KMS-11 (cell line): Measurements from ENCODE around the gene CDX1.

Source experiments
- H2AFZ ChIP-seq: fragments of 200-600 bp; sonication (generic); 2 replicates; pipeline ENCODE4 v1.6.1; 2016; ENCODE audit warnings: antibody characterized with exemption, mixed run types, low read depth
- H3K27ac ChIP-seq: fragments of 200-600 bp; sonication (generic); 2 replicates; pipeline ENCODE4 v1.6.1; 2016; ENCODE audit warnings: mild to moderate bottlenecking, mixed run types
- H3K27me3 ChIP-seq: fragments of 200-600 bp; sonication (generic); 2 replicates; pipeline ENCODE4 v1.6.1; 2017; ENCODE audit warnings: mild to moderate bottlenecking, low read depth, mixed run types, moderate library complexity; ENCODE audit not compliant: insufficient read depth
- H3K36me3 ChIP-seq: fragments of 200-600 bp; sonication (generic); 2 replicates; pipeline ENCODE4 v1.6.1; 2017; ENCODE audit warnings: mild to moderate bottlenecking, mixed run types; ENCODE audit not compliant: insufficient read depth
- H3K4me1 ChIP-seq: fragments of 200-600 bp; sonication (generic); 2 replicates; pipeline ENCODE4 v1.6.1; 2016; ENCODE audit warnings: mild to moderate bottlenecking, low read depth, mixed run types; ENCODE audit not compliant: poor library complexity, severe bottlenecking
- H3K4me2 ChIP-seq: fragments of 200-600 bp; sonication (generic); 2 replicates; pipeline ENCODE4 v1.7.0; 2016; ENCODE audit warnings: mild to moderate bottlenecking, mixed run types
- H3K4me3 ChIP-seq: fragments of 200-600 bp; sonication (generic); IDR thresholded peaks from 2 replicates; pipeline ENCODE4 v1.6.1; 2017; ENCODE audit warnings: low read depth, low read length, mixed read lengths; ENCODE audit not compliant: insufficient read depth
- H3K79me2 ChIP-seq: fragments of 200-600 bp; sonication (generic); 2 replicates; pipeline ENCODE4 v1.6.1; 2016; ENCODE audit warnings: low read depth, mixed run types; ENCODE audit not compliant: insufficient read depth
- H3K9ac ChIP-seq: fragments of 200-600 bp; sonication (generic); 2 replicates; pipeline ENCODE4 v1.6.1; 2016; ENCODE audit warnings: mild to moderate bottlenecking, mixed run types
- H4K20me1 ChIP-seq: fragments of 200-600 bp; sonication (generic); 2 replicates; pipeline ENCODE4 v1.6.1; 2016; ENCODE audit warnings: mild to moderate bottlenecking, mixed run types; ENCODE audit not compliant: insufficient read depth
- TF ChIP-seq, protein P1 (sequence below): fragments of 200-600 bp; sonication (generic); conservative IDR thresholded peaks from 2 replicates; pipeline ENCODE4 v1.6.1; 2017; ENCODE audit warnings: low read depth, mild to moderate bottlenecking, antibody characterized with exemption, low read length, moderate library complexity, mixed read lengths

The CDX1 gene

DNA sequence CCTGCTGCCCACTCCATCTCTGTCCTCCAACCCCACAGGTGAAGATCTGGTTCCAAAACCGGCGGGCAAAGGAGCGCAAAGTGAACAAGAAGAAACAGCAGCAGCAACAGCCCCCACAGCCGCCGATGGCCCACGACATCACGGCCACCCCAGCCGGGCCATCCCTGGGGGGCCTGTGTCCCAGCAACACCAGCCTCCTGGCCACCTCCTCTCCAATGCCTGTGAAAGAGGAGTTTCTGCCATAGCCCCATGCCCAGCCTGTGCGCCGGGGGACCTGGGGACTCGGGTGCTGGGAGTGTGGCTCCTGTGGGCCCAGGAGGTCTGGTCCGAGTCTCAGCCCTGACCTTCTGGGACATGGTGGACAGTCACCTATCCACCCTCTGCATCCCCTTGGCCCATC lies 16.9 kb downstream of the CDX1 start:
- H3K27me3 ChIP-seq: no peaks in the 10 kb centered on the region
- TF ChIP-seq, protein P1, sequence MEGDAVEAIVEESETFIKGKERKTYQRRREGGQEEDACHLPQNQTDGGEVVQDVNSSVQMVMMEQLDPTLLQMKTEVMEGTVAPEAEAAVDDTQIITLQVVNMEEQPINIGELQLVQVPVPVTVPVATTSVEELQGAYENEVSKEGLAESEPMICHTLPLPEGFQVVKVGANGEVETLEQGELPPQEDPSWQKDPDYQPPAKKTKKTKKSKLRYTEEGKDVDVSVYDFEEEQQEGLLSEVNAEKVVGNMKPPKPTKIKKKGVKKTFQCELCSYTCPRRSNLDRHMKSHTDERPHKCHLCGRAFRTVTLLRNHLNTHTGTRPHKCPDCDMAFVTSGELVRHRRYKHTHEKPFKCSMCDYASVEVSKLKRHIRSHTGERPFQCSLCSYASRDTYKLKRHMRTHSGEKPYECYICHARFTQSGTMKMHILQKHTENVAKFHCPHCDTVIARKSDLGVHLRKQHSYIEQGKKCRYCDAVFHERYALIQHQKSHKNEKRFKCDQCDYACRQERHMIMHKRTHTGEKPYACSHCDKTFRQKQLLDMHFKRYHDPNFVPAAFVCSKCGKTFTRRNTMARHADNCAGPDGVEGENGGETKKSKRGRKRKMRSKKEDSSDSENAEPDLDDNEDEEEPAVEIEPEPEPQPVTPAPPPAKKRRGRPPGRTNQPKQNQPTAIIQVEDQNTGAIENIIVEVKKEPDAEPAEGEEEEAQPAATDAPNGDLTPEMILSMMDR: no peak
- no peak overlapping the region for H3K4me2 ChIP-seq

GRCh38 chr5:150184006-150184405 lies 17.4 kb downstream of the CDX1 start:
- Histone ChIP-seq H2AFZ (no peak overlapping the region), H3K27ac (no peak overlapping the region), H3K79me2 (no peaks in the 10 kb centered on the region), H3K36me3 (no peaks in the 10 kb centered on the region), H3K4me2 (no peak overlapping the region), H3K4me3 (no peak overlapping the region), H3K27me3 (no peaks in the 10 kb centered on the region), H4K20me1 (no peaks in the 10 kb centered on the region), H3K4me1 (no peaks in the 10 kb centered on the region), H3K9ac (no peak overlapping the region)
- TF ChIP-seq, protein P1: no peak

More for the DNA sequence above, 16.9 kb downstream of the CDX1 start:
- Histone ChIP-seq H3K4me3 (no peak overlapping the region), H4K20me1 (no peaks in the 10 kb centered on the region), H3K9ac (no peak overlapping the region), H2AFZ (no peak overlapping the region), H3K79me2 (no peaks in the 10 kb centered on the region), H3K36me3 (no peaks in the 10 kb centered on the region), H3K27ac (no peak overlapping the region), H3K4me1 (no peaks in the 10 kb centered on the region)

- H3K79me2 ChIP-seq: no peaks in the 10 kb centered on the region
- H3K27me3 ChIP-seq: no peaks in the 10 kb centered on the region
- H3K4me2 ChIP-seq: no peak overlapping the region
- H2AFZ ChIP-seq: no peak overlapping the region
- no peaks in the 10 kb centered on the region for H3K36me3 ChIP-seq
- H3K4me3 ChIP-seq: no peak overlapping the region
- TF ChIP-seq, protein P1: no peak
- H3K4me1 ChIP-seq: no peaks in the 10 kb centered on the region
- H3K27ac ChIP-seq: no peak overlapping the region
- H3K9ac ChIP-seq: no peak overlapping the region
- no peaks in the 10 kb centered on the region for H4K20me1 ChIP-seq
Measured at GRCh38 chr5:150184990-150185912, 18.7 kb downstream of the CDX1 start.

- no peak overlapping the region for H3K4me2 ChIP-seq
- no peaks in the 10 kb centered on the region for H3K4me1 ChIP-seq
- H2AFZ ChIP-seq: no peak overlapping the region
- no peaks in the 10 kb centered on the region for H4K20me1 ChIP-seq
- H3K4me3 ChIP-seq: no peak overlapping the region
- no peak overlapping the region for H3K9ac ChIP-seq
- no peaks in the 10 kb centered on the region for H3K27me3 ChIP-seq
- H3K79me2 ChIP-seq: no peaks in the 10 kb centered on the region
- TF ChIP-seq, protein P1: no peak
- H3K27ac ChIP-seq: no peak overlapping the region
- no peaks in the 10 kb centered on the region for H3K36me3 ChIP-seq
Measured at GRCh38 chr5:150186137-150186536, 19.6 kb downstream of the CDX1 start.
